ENCODE data around the gene ABCB4. TPM values are rescaled to one million over a fixed set of nuclear protein-coding genes. Genes with fewer than 3 reads are reported as not detected.
A peak's percentile ranks its signal among the peaks of the same experiment; 100 is the strongest.

The ABCB4 gene
- total RNA-seq, 1 experiment from 2014 or later: not detected

DNA sequence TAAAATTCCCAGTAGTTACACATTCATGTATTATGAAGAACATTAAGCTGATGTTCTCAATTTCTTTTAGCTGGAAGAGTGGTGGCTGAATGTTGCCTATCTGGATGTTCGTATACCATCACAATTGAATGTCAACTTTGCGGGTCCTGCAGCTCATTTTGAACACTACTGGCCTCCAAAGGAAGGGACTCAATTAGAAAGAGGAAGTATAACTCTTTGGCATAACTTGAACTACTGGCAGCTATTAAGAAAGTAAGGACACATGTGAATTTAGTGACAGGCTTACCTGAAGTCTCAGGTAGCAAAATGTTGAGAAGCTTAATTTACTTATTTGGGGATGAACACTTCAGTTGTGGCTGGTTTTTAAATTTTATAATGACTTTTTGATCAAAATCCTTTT lies 114.2 kb downstream of the ABCB4 start:
- Histone ChIP-seq H3K4me1 (replicated peaks; ENCODE audit: insufficient read depth) (no peaks in the 10 kb centered on the region; the same call in 1 of the 2 replicates), H3K4me2 (no peak overlapping the region), H3K79me2 (ENCODE audit: low read depth) (no peaks in the 10 kb centered on the region), H3K27me3 (ENCODE audit: insufficient read depth, low read depth) (no peaks in the 10 kb centered on the region), H3K9me3 (ENCODE audit: insufficient read depth, low read depth) (no peaks in the 10 kb centered on the region; the same call in 1 of the 2 replicates), H4K20me1 (ENCODE audit: insufficient read depth) (no peaks in the 10 kb centered on the region), H2AFZ (no peak overlapping the region), H3F3A (ENCODE audit: insufficient read depth, low read depth) (no peaks in the 10 kb centered on the region), H3K27ac (no peak overlapping the region), H3K4me3 (no peak overlapping the region), H3K36me3 (ENCODE audit: low read depth) (peaks cover 8% of the 10 kb centered on the region; the same call in 1 of the 2 replicates), H3K9me2 (ENCODE audit: insufficient read depth) (no peaks in the 10 kb centered on the region)
- no TSS peak for BruUV-seq (replicated peaks)
- no peak for TF ChIP-seq EZH2 (IDR thresholded peaks at IDR 0.05; ENCODE audit: low read depth)
- TF ChIP-seq, protein P1, sequence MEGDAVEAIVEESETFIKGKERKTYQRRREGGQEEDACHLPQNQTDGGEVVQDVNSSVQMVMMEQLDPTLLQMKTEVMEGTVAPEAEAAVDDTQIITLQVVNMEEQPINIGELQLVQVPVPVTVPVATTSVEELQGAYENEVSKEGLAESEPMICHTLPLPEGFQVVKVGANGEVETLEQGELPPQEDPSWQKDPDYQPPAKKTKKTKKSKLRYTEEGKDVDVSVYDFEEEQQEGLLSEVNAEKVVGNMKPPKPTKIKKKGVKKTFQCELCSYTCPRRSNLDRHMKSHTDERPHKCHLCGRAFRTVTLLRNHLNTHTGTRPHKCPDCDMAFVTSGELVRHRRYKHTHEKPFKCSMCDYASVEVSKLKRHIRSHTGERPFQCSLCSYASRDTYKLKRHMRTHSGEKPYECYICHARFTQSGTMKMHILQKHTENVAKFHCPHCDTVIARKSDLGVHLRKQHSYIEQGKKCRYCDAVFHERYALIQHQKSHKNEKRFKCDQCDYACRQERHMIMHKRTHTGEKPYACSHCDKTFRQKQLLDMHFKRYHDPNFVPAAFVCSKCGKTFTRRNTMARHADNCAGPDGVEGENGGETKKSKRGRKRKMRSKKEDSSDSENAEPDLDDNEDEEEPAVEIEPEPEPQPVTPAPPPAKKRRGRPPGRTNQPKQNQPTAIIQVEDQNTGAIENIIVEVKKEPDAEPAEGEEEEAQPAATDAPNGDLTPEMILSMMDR (conservative IDR thresholded peaks at IDR 0.05): no peak
- intact Hi-C loops (cut with micrococcal nuclease; ENCODE audit: unreplicated experiment): no loop called here
- ChIA-PET POLR2A (ENCODE audit: unreplicated experiment) (no interaction called here), CTCF (no interaction called here)
- DNase-seq: no peak

DNA sequence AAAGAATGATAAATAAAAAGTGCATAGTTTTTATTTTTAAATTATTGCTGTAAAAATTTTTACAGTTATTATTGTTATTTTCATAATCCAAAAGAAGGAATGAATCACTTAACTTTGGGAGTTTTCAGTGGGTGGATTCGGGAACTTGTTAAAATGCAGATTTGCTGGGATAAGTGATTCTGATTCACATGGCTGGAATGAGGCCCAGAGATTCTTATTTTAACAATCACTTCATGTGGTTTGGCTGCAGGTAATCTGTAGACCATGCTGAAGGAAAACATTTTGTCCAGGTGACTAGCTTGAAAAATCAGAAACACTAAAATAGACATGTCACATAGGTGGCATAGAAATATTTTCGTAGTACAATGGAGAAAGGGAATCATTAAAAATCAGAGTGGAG lies 116.1 kb downstream of the ABCB4 start:
- TF ChIP-seq, protein P1 (conservative IDR thresholded peaks at IDR 0.05): no peak
- TF ChIP-seq EZH2 (IDR thresholded peaks at IDR 0.05; ENCODE audit: low read depth): no peak
- Histone ChIP-seq H3K27ac (0 out of 2 replicates have a peak overlapping the region, but pooled peaks have one; percentile 19), H3K9me2 (ENCODE audit: insufficient read depth) (no peaks in the 10 kb centered on the region), H3K27me3 (ENCODE audit: insufficient read depth, low read depth) (no peaks in the 10 kb centered on the region), H3F3A (ENCODE audit: insufficient read depth, low read depth) (no peaks in the 10 kb centered on the region), H3K79me2 (ENCODE audit: low read depth) (no peaks in the 10 kb centered on the region), H3K4me1 (replicated peaks; ENCODE audit: insufficient read depth) (no peaks in the 10 kb centered on the region; the same call in 1 of the 2 replicates), H3K4me3 (no peak overlapping the region), H3K9me3 (ENCODE audit: insufficient read depth, low read depth) (peaks cover 7% of the 10 kb centered on the region), H2AFZ (no peak overlapping the region), H4K20me1 (ENCODE audit: insufficient read depth) (no peaks in the 10 kb centered on the region), H3K4me2 (no peak overlapping the region), H3K36me3 (ENCODE audit: low read depth) (peaks cover 20% of the 10 kb centered on the region)
- peak; percentile 9 to 35 for DNase-seq
- intact Hi-C loops (cut with micrococcal nuclease; ENCODE audit: unreplicated experiment): no loop called here
- CTCF ChIA-PET: no interaction called here
- POLR2A ChIA-PET (ENCODE audit: unreplicated experiment): interaction anchor here (0.6 kb wide), 2 partner anchors 26 to 348 kb away, joined by 4 to 5 read pairs; no protein-coding TSS in a partner anchor
- no TSS peak for BruUV-seq (replicated peaks)

DNA sequence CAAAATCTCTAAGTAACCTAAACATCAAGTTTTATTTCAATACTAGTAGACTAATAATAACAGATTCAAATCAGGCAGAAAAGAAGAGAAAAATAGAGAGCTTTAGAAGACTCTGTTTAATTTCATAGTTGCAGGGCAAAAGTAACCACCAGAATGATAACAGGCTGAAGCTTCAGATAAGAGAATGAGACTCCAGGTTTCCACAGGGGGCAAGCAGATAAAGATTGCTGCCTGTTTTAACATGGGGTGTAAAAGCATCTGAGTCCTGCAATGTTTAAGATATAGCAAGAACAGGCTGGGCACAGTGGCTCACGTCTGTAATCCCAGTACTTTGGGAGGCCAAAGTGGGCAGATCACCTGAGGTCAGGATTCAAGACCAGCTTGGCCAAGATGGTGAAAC lies 119.0 kb downstream of the ABCB4 start:
- ChIA-PET POLR2A (ENCODE audit: unreplicated experiment) (no interaction called here), CTCF (no interaction called here)
- DNase-seq: no peak
- no peak overlapping the region for H3K27ac ChIP-seq
- no TSS peak for BruUV-seq (replicated peaks)
- H3K9me2 ChIP-seq (ENCODE audit: insufficient read depth): no peaks in the 10 kb centered on the region
- no peaks in the 10 kb centered on the region for H3K27me3 ChIP-seq (ENCODE audit: insufficient read depth, low read depth)
- no peaks in the 10 kb centered on the region; the same call in 1 of the 2 replicates for H3K4me1 ChIP-seq (replicated peaks; ENCODE audit: insufficient read depth)
- no peak overlapping the region for H3K4me2 ChIP-seq
- H3K36me3 ChIP-seq (ENCODE audit: low read depth): peaks cover 17% of the 10 kb centered on the region
- peaks cover 19% of the 10 kb centered on the region for H3K9me3 ChIP-seq (ENCODE audit: insufficient read depth, low read depth)
- H2AFZ ChIP-seq: no peak overlapping the region
- no peaks in the 10 kb centered on the region for H3F3A ChIP-seq (ENCODE audit: insufficient read depth, low read depth)
- intact Hi-C loops (cut with micrococcal nuclease; ENCODE audit: unreplicated experiment): no loop called here
- H4K20me1 ChIP-seq (ENCODE audit: insufficient read depth): no peaks in the 10 kb centered on the region
- no peak overlapping the region for H3K4me3 ChIP-seq
- H3K79me2 ChIP-seq (ENCODE audit: low read depth): no peaks in the 10 kb centered on the region
- TF ChIP-seq EZH2 (IDR thresholded peaks at IDR 0.05; ENCODE audit: low read depth): no peak
- TF ChIP-seq, protein P1 (conservative IDR thresholded peaks at IDR 0.05): no peak

Data from PC-9 (cell line).